ENCODE measurements around the gene CCHCR1.

GRCh38 chr6:31122791-31123706 is 34.6 kb downstream of the CCHCR1 start:
- TF ChIP-seq EP300 (IDR thresholded peaks at IDR 0.05): no peak
- TF ChIP-seq, protein P1, sequence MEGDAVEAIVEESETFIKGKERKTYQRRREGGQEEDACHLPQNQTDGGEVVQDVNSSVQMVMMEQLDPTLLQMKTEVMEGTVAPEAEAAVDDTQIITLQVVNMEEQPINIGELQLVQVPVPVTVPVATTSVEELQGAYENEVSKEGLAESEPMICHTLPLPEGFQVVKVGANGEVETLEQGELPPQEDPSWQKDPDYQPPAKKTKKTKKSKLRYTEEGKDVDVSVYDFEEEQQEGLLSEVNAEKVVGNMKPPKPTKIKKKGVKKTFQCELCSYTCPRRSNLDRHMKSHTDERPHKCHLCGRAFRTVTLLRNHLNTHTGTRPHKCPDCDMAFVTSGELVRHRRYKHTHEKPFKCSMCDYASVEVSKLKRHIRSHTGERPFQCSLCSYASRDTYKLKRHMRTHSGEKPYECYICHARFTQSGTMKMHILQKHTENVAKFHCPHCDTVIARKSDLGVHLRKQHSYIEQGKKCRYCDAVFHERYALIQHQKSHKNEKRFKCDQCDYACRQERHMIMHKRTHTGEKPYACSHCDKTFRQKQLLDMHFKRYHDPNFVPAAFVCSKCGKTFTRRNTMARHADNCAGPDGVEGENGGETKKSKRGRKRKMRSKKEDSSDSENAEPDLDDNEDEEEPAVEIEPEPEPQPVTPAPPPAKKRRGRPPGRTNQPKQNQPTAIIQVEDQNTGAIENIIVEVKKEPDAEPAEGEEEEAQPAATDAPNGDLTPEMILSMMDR (IDR thresholded peaks at IDR 0.05): no peak

All from tibial nerve (tissue), 4 donors.